Posterior cingulate gyrus (tissue), 11 donors: ENCODE data around the gene RFX2.
"Not testable (repeated sequence)": the region's sequence is repeated elsewhere in the genome, so short reads cannot be mapped to it uniquely, and the experiment has no call there.

ENCODE experiments used
- DNase-seq, 10 donors: peaks; one replicate each; pipeline versions ENCODE4 v3.0.0 to v3.0.0-alpha.2; 2020 to 2021; ENCODE audit warnings: mixed read lengths in 3 of 10
- intact Hi-C: fragments of 100-400 bp; cut with DNase I; formaldehyde crosslinking; loops from one replicate; pipeline ENCODE4 v1.15.1; 2023

RFX2 gene

DNA sequence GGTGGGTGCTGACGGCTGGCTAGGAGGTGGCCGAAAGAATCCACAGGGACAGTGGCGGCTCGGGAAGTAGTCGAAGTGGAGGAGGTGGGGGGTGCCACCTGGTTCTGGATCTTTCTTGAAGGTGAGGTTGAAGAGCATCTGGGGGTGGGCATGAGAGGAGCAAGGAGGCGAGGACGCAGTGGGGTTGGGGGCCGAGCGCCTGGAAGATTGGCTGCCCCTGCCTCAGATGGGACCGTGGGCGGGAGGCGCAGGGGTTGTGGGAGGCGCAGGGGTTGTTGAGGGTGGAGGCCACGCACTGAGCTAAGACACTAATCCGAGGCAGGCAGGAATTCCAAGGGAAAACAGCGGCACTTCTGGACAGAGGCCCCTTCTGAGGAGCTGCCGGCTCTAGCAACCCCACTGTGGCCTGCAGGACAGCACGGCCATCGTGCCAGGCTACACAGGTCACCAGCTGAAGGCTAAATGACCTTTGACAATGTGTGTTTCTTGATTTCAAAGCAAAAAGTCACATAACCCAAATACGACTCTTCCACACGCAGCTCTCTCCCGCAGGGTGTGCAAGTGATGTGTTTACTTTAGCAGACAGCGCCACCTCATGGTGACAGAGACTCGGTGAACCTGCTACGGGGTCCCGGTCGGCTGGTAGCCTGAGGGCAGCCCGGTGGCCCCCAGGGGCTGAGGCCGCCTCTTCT is 88.3 kb downstream of the RFX2 start:
- peak in 9 of 10 donors; percentile 52 to 95 (median 78) for DNase-seq
- intact Hi-C loops, result loop anchor here (2.0 to 10.0 kb wide), 3 partner anchors 33 to 247 kb away; no protein-coding TSS in a partner anchor

GRCh38 chr19:6020972-6021805 is 89.1 kb downstream of the RFX2 start:
- DNase-seq, result peak in 2 of 10 donors; percentile 52 to 66
- intact Hi-C loops, result loop anchor here (5.0 to 10.0 kb wide), 2 partner anchors 54 to 246 kb away; no protein-coding TSS in a partner anchor

GRCh38 chr19:6020166-6020882 is 90.0 kb downstream of the RFX2 start:
- DNase-seq, result peak in 2 of 10 donors; percentile 49 to 63

DNA sequence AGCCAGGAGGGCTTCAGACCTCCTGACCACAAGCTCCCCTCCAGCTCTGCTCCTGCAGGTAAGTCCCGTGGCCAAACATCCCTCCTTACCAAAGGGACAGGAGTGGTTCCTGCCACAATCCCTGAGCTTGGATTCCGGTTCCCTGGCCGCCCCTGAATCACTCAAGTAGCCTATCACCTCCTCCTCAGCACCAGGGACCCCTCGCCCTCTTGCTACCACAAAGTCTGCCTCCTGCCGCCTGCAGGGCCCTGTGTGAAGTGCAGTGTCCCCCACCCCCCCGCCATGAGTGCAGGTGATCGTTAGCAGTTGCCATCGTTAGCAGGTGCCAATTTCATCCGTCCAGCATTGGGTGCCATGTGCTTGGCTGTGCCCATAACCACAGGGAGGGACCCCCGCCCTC is 91.5 kb downstream of the RFX2 start:
- intact Hi-C loops, result no loop called here
- DNase-seq, result peak in 2 of 10 donors; percentile 61 to 67

More at GRCh38 chr19:6020166-6020882, 90.0 kb downstream of the RFX2 start:
- intact Hi-C loops, result loop anchor here (5.0 to 10.0 kb wide), 2 partner anchors 53 to 246 kb away; no protein-coding TSS in a partner anchor

DNA sequence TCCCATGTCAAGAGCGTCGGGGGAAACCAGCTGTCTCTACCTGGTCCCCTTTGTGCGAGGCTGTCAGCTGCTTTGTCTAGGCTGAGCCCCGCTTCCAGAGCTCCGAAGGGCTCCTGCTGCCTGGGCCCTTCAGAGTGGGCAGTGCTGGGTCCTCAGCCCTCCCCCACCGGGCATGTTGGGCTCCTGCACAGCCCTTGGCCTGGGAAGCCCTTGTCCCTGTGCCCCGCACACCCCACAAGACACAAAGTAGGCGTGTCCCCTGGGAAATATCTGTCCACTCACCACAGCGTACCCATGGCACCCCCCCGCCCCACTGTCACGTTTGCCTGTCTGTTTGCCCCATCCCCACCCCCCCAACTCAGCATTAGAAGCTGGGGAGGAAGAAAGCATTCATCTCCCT is 92.7 kb downstream of the RFX2 start:
- DNase-seq, result peak in 2 of 10 donors; percentile 26 to 46
- intact Hi-C loops, result no loop called here

GRCh38 chr19:6015841-6016545 is 94.3 kb downstream of the RFX2 start:
- peak in 2 of 10 donors; percentile 5 to 60 for DNase-seq
- intact Hi-C loops, result no loop called here

- DNase-seq, result peak in 2 of 10 donors; percentile 62 to 72
- intact Hi-C loops, result no loop called here
Observed at GRCh38 chr19:6014551-6015135, 95.7 kb downstream of the RFX2 start.

- DNase-seq, result peak in 2 of 10 donors; percentile 54 to 57
- intact Hi-C loops, result no loop called here
Observed at GRCh38 chr19:6012426-6013170, 97.7 kb downstream of the RFX2 start.

DNA sequence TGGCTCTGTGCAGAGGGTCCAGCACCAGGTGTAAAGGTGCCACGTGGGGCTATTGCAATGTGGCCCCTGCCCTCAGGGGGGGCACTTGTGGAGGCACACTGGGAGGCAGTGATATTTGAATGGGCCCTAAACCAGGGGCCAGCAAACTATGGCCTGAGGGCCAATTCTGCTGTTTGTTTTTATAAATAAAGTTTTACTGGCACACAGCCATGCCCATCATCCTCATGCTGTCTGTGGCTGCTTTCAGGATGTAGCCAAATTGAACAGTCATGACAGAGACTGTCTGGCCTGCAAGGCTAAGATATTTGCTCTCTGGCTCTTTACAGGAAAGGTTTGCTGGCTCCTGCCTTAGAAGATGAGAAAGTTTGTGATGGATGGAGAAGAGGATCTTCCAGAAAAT is 98.5 kb downstream of the RFX2 start:
- intact Hi-C loops, result no loop called here
- peak in 2 of 10 donors; percentile 5 to 34 for DNase-seq

DNA sequence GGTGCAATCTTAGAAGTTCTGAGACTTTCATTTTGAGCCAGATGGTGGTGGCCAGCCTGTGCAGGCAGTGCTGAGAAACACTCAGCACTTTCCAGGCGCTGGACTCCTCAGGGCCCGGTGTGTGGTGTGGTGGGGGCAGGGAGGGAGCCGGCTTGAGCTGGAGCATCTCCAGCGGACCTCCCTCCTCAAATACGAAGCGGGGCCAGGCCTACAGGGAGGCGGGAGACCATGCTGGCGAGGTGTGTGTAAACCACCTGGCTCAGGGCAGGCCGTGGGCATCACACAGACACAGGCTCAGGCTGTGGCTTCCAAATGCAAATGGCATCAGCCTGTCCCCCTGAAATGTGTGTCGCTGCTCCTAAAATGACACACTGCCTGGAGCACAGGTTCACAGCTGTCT is 99.1 kb downstream of the RFX2 start:
- intact Hi-C loops, result no loop called here
- DNase-seq, result peak in 2 of 10 donors; percentile 43 to 51

- peak in 2 of 10 donors; percentile 71 to 72 for DNase-seq
- intact Hi-C loops, result no loop called here
Observed at GRCh38 chr19:6010107-6010506, 100.2 kb downstream of the RFX2 start.

DNA sequence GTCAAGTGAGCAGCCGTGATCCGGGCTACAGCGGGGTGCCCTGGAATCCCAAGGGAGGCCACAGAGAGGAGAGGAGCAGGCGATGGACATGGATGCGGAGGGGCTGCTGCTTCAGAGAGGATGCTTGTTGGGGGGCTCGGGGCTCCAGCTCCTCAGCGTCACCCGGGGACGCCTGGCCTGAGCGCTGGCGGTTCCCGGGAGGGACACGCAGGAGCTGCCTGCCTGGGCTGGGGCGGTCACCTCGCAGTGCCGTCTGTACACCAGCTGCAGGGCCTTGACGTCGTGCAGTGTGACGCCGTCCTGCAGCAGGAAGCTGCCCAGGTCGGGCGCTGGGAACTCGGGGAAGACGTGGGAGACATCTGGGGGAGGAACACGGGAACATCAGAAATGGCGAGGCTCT is 102.4 kb downstream of the RFX2 start:
- intact Hi-C loops, result no loop called here
- DNase-seq, result peak in 2 of 10 donors; percentile 43 to 84

GRCh38 chr19:6006896-6007295 is 103.4 kb downstream of the RFX2 start:
- DNase-seq, result peak in 1 of 10 donors; percentile 82
- intact Hi-C loops, result no loop called here

DNA sequence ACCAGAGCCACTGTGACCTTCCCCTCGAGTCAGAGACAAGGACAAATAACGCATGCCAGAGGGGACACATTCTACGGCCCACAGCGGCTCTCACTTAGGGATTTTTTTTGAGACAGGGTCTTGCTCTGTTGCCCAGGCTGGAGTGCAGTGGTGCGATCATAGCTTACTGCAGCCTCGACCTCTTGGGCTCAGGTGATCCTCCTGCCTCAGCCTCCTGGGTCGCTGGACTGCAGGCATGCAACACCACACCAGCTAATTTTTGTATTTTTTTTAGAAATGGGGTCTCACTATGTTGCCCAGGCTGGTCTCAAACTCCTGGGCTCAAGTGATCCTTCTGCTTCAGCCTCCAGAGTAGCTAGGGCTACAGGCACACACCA is 104.2 kb downstream of the RFX2 start:
- intact Hi-C loops, DNase-seq: not testable (repeated sequence)

DNA sequence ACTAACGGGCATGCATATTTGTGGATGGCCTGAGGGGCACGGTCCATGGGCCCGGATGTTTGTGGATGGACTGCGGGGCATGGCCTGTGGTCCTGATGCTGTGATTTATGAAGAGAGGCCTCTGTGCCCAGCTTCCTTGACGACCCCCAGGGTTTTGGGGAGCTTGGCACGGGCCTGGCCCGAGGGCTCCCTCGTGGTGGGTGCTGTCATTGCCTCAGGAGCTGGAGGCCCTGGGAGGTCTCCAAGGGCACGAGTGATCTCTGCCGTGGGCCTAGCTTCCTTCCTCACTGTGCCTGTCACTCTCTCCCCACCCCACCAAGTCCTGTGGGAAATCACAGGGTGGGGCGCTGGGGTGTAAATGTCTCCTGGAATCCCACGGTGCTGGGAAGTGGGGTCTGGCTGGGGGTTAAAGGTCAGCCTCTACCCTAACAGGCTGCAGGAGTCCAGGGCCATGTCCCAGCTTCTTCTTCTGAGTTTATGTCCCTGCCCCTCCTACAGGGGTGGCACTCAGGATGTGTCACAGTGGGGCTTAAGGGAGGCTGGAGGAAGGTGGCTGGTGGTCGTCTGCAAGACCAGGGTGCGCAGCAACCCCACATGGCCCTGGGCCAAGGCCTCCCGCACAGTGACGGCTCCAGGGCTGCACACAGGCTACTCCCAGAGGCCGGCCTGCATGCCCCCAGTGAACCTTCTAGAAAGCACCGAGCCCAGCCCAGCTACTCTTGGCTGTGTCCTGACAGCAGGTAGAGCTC is 104.8 kb downstream of the RFX2 start:
- intact Hi-C loops, result no loop called here
- DNase-seq, result peak in 2 of 10 donors; percentile 23 to 66

- intact Hi-C loops, result no loop called here
- DNase-seq, result peak in 1 of 10 donors; percentile 32
Observed at GRCh38 chr19:6003976-6004375, 106.3 kb downstream of the RFX2 start.

DNA sequence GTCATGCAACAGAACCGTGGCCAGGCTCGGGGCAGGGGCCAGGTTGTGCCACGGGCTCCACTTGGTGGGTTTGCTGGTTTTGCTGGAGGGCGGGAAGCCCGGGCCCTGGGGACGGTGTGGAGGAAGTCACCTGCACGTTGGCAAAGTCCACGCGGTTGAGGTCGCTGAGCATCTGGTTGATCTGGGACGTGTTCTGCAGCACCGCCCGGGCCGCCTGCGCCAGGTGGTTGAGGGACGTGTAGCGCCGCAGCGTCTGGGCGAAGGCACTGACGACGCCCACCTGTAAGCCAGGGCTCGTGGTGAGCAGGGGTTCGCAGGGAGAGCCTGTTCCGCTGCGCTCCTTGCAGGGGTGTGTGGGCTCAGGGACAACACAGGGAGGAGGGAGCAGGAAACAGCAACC is 107.7 kb downstream of the RFX2 start:
- DNase-seq, result peak in 1 of 10 donors; percentile 68
- intact Hi-C loops, result no loop called here

DNA sequence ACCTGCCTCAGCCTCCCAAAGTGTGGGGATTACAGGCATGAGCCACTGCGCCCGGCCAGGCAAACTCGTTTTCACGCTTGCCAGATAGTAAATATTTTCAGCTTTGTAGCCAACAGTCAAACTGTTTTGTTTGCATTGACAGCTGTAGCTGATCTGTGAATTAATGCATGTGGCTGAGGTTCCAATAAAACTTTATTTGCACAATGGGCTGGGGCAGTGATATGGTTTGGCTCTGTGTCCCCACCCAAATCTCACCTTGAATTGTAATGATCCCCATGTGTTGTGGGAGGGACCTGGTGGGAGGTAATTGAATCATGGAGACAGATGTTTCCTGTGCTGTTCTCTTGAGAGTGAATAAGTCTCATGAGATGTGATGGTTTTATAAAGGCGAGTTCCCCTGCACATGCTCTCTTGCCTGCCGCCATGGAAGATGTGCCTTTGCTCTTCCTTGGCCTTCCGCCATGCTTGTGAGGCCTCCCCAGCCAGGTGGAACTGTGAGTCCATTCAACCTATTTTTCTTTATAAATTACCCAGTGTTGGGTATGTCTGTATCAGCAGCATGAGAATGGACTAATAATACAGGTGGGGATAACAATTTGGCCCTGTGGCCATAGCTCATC is 110.0 kb downstream of the RFX2 start:
- DNase-seq, result peak in 1 of 10 donors; percentile 4
- intact Hi-C loops, result no loop called here
